ENCODE results near the gene BTBD16.

GRCh38 chr10:122303271-122304053, 32.4 kb downstream of the BTBD16 start:
- TF ChIP-seq POLR2A (IDR thresholded peaks at IDR 0.05; ENCODE audit: low read depth, low read length) (no peak), TAF1 (IDR thresholded peaks at IDR 0.05; ENCODE audit: low read depth, low read length) (no peak)
